Right atrium auricular region (tissue), 2 donors: ENCODE data around the gene GLCE. TPM values are rescaled to one million over a fixed set of nuclear protein-coding genes. Genes with fewer than 3 reads are reported as not detected.

ENCODE experiments used
- DNase-seq: peaks from one replicate; pipeline ENCODE4 v3.0.0-alpha.2; 2019; ENCODE audit warnings: low spot score
- H3K27ac ChIP-seq, 2 donors: fragments of 200-600 bp; sonication (generic); 1 replicate in 1 of 2; 2 replicates in 1 of 2; pipeline ENCODE4 v1.5.1; 2016 to 2019
- H3K27me3 ChIP-seq, 2 donors: fragments of 200-600 bp; sonication (generic); one replicate each; pipeline versions ENCODE4 v1.5.1 to v1.6.0; 2017 to 2019
- H3K36me3 ChIP-seq: fragments of 200-600 bp; sonication (generic); one replicate; pipeline ENCODE4 v1.5.1; 2016
- H3K4me1 ChIP-seq, 2 donors: fragments of 200-600 bp; sonication (generic); one replicate each; pipeline versions ENCODE4 v1.5.1 to v1.6.0; 2017 to 2019
- H3K4me3 ChIP-seq, 2 donors: fragments of 200-600 bp; sonication (generic); 1 replicate in 1 of 2; 2 replicates in 1 of 2; pipeline ENCODE4 v1.5.1; 2017 to 2019; ENCODE audit warnings: mild to moderate bottlenecking in 1 of 2, moderate library complexity in 1 of 2
- H3K9me3 ChIP-seq, 2 donors: fragments of 200-600 bp; sonication (generic); one replicate each; pipeline ENCODE4 v1.5.1; 2019
- CTCF ChIP-seq, 2 donors: fragments of 200-600 bp; sonication (generic); IDR thresholded peaks; one replicate each; pipeline ENCODE4 v1.5.1; 2019; ENCODE audit warnings: antibody characterized with exemption in 2 of 2
- total RNA-seq, 2 donors: library from RNA; depleted of rRNA; stranded (reverse); fragments of >200 nt; gene quantifications; one replicate each; pipeline ENCODE4 v1.1.0, GENCODE V29; 2016

The GLCE gene
- total RNA-seq, 2 donors from 2014 or later: 7.0 to 9.6 TPM

GRCh38 chr15:69161079-69161877 is 843 bp downstream of the GLCE start:
- Histone ChIP-seq H3K4me1 (peaks cover 0 to 9% of the 10 kb centered on the region in 2 donors), H3K27ac (peak overlapping the region; percentile 81 to 86), H3K9me3 (no peaks in the 10 kb centered on the region), H3K27me3 (no peaks in the 10 kb centered on the region), H3K4me3 (peak overlapping the region; percentile 84 to 96), H3K36me3 (no peaks in the 10 kb centered on the region)
- TF ChIP-seq CTCF (IDR thresholded peaks at IDR 0.05): peak in 1 of 2 donors; percentile 54
- no peak for DNase-seq

GRCh38 chr15:69161878-69162213 is 1.4 kb downstream of the GLCE start:
- Histone ChIP-seq H3K27me3 (no peaks in the 10 kb centered on the region), H3K36me3 (no peaks in the 10 kb centered on the region), H3K4me1 (peaks cover 0 to 9% of the 10 kb centered on the region in 2 donors), H3K4me3 (peak overlapping the region; percentile 84 to 96), H3K9me3 (no peaks in the 10 kb centered on the region), H3K27ac (peak overlapping the region in 1 of 2 donors; percentile 81)
- no peak for DNase-seq
- no peak for TF ChIP-seq CTCF (IDR thresholded peaks at IDR 0.05)

GRCh38 chr15:69163141-69163669 is 2.8 kb downstream of the GLCE start:
- Histone ChIP-seq H3K36me3 (no peaks in the 10 kb centered on the region), H3K4me3 (no peak overlapping the region), H3K4me1 (peaks cover 0 to 9% of the 10 kb centered on the region in 2 donors), H3K27me3 (no peaks in the 10 kb centered on the region), H3K9me3 (no peaks in the 10 kb centered on the region), H3K27ac (no peak overlapping the region)
- DNase-seq: no peak
- no peak for TF ChIP-seq CTCF (IDR thresholded peaks at IDR 0.05)

- Histone ChIP-seq H3K27me3 (no peaks in the 10 kb centered on the region), H3K9me3 (no peaks in the 10 kb centered on the region), H3K4me1 (peaks cover 0 to 9% of the 10 kb centered on the region in 2 donors), H3K27ac (no peak overlapping the region), H3K36me3 (no peaks in the 10 kb centered on the region), H3K4me3 (no peak overlapping the region)
- no peak for DNase-seq
- TF ChIP-seq CTCF (IDR thresholded peaks at IDR 0.05): no peak
These were observed 4.6 kb downstream of the GLCE start for GRCh38 chr15:69164807-69165636.

GRCh38 chr15:69165637-69166025 is 5.2 kb downstream of the GLCE start:
- Histone ChIP-seq H3K27me3 (no peaks in the 10 kb centered on the region), H3K27ac (no peak overlapping the region), H3K9me3 (no peaks in the 10 kb centered on the region), H3K4me1 (peaks cover 0 to 9% of the 10 kb centered on the region in 2 donors), H3K36me3 (no peaks in the 10 kb centered on the region), H3K4me3 (no peak overlapping the region)
- DNase-seq: no peak
- no peak for TF ChIP-seq CTCF (IDR thresholded peaks at IDR 0.05)
